Measurements from ENCODE around the gene IFIT1B. TPM values are rescaled to one million over a fixed set of nuclear protein-coding genes. Genes with fewer than 3 reads are reported as not detected.

IFIT1B gene
- total and polyA plus RNA-seq, 9 of the 15 experiments (the other 6 are each of a cell fraction or from before 2014, with no cell fraction given), result not detected

- Histone ChIP-seq H4K20me1 (replicated peaks; ENCODE audit: control insufficient read depth, insufficient read depth, low read length) (no peaks in the 10 kb centered on the region), H3K36me3 (ENCODE audit: control insufficient read depth, insufficient read depth, low read length) (no peaks in the 10 kb centered on the region), H3K9me3 (replicated peaks; ENCODE audit: control insufficient read depth, insufficient read depth, low read depth, low read length) (no peaks in the 10 kb centered on the region), H3K27ac (ENCODE audit: extremely low read depth, low read depth, low read length) (no peak overlapping the region), H2AFZ (ENCODE audit: low read depth, low read length) (no peak overlapping the region), H3K4me1 (replicated peaks in 1 of 2; ENCODE audit: control insufficient read depth in 2 of 2, insufficient read depth in 2 of 2, low read length in 2 of 2) (no peaks in the 10 kb centered on the region), H3K27me3 (ENCODE audit: control insufficient read depth in 2 of 2, insufficient read depth in 2 of 2, low read length in 2 of 2) (peaks cover 0 to 3% of the 10 kb centered on the region in 2 experiments; a peak in 2 of 5 replicates), H3K9me1 (ENCODE audit: control insufficient read depth, insufficient read depth, low read length) (no peaks in the 10 kb centered on the region), H3K79me2 (ENCODE audit: control insufficient read depth, insufficient read depth, low read length) (no peaks in the 10 kb centered on the region), H3K4me2 (ENCODE audit: insufficient read depth, low read length) (no peak overlapping the region), H3K4me3 (no peak overlapping the region), H3K9ac (ENCODE audit: insufficient read depth in 1 of 2, low read depth in 2 of 2, low read length in 2 of 2) (no peak overlapping the region)
- 2% methylated on average over 4 of the region's 4 CpGs for WGBS (ENCODE audit: insufficient coverage, low coverage, missing lambda C conversion rate)
- intact Hi-C loops (cut with micrococcal nuclease), result loop anchor here (2.0 to 5.0 kb wide), 2 partner anchors 137 to 1435 kb away; no protein-coding TSS in a partner anchor
- BruUV-seq (replicated peaks), result no TSS peak
- ATAC-seq (no peak), DNase-seq (ENCODE audit: extremely low read depth in 1 of 4, low spot score in 3 of 4) (no peak), FAIRE-seq (no peak)
- TF ChIP-seq HDAC6 (IDR thresholded peaks at IDR 0.05; ENCODE audit: low read depth, low read length) (no peak), FIP1L1 (IDR thresholded peaks at IDR 0.05; ENCODE audit: low read depth, low read length, poor library complexity, severe bottlenecking) (no peak), ZBTB5 (IDR thresholded peaks at IDR 0.05) (no peak), CBX3 (IDR thresholded peaks at IDR 0.05; ENCODE audit: borderline replicate concordance in 1 of 2, low read length in 2 of 2) (no peak), ZNF224 (CRISPR knock-in tag; IDR thresholded peaks at IDR 0.05) (no peak), PML (IDR thresholded peaks at IDR 0.05; ENCODE audit: low read length) (no peak), GTF2A2 (tag; IDR thresholded peaks at IDR 0.05) (no peak), NCOA2 (IDR thresholded peaks at IDR 0.05; ENCODE audit: partially characterized antibody in 2 of 2) (no peak), ELF4 (CRISPR knock-in tag; IDR thresholded peaks at IDR 0.05) (no peak), ZC3H8 (IDR thresholded peaks at IDR 0.05) (no peak), CTCFL (IDR thresholded peaks at IDR 0.05; ENCODE audit: borderline replicate concordance, insufficient read depth, low read depth, low read length, poor library complexity, severe bottlenecking) (no peak), ESRRB (CRISPR knock-in tag; IDR thresholded peaks at IDR 0.05; ENCODE audit: borderline replicate concordance) (no peak), TSC22D4 (tag; IDR thresholded peaks at IDR 0.05) (no peak), SIRT6 (IDR thresholded peaks at IDR 0.05; ENCODE audit: low read depth, low read length) (no peak), IRF1 (CRISPR knock-in tag; IDR thresholded peaks at IDR 0.05; ENCODE audit: borderline replicate concordance) (no peak), POLR2AphosphoS5 (IDR thresholded peaks at IDR 0.05; ENCODE audit: control insufficient read depth, insufficient read depth, low read depth, low read length) (no peak), HDAC8 (tag; IDR thresholded peaks at IDR 0.05) (no peak)
- in situ Hi-C loops (cut with MboI), result loop anchor here (25.0 kb wide), 1 partner anchor 1435 kb away; the partner anchor contains the start of genes HTR7 and RPP30
- POLR2A ChIA-PET, result no interaction called here
- CTCF ChIA-PET (ENCODE audit: low intra/inter-chr PET ratio), result no interaction called here
These were observed 49.8 kb downstream of the IFIT1B start for GRCh38 chr10:89427629-89428028.

Data from K562 (cell line).